ENCODE data around the gene DDX24. TPM values are rescaled to one million over a fixed set of nuclear protein-coding genes. Genes with fewer than 3 reads are reported as not detected.

DDX24 gene
- total RNA-seq, 1 experiment from 2014 or later = 134 TPM

DNA sequence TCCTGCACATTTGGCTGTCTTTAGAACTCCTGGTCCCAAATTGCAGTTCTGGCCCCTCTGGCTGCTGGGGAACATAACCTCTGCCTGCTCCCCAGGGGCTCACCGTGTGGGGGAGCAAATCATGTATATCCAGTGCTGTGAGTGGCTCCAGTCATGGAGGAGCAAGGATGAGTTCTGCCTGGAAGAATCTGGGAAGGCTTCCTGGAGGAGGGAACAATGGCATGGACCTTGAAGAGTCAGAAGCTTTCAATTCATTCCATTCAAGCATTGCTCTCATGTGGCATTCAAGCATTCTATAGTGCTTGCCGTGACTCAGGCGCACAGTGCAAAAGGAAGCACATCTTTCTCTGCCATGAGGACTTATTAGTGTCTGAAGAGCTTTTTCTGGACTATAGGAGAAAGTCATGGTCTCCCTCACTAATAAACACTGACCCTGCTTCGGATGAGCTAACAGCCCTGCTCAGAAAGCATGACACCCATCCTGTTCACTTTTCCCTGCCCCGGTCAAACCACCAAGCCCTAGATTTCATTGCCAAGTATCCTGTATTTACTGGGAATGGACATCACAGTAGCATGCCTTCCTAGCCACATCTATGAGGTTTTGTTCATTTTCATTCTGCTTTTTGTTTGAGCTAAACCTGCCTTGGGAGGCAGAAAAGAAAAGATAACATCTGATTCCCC, 33.0 kb upstream of the DDX24 start:
- no peak for DNase-seq (ENCODE audit: low spot score)

- no peak for DNase-seq (ENCODE audit: low spot score)
These were observed 32.5 kb upstream of the DDX24 start for GRCh38 chr14:94113490-94113889.

DNA sequence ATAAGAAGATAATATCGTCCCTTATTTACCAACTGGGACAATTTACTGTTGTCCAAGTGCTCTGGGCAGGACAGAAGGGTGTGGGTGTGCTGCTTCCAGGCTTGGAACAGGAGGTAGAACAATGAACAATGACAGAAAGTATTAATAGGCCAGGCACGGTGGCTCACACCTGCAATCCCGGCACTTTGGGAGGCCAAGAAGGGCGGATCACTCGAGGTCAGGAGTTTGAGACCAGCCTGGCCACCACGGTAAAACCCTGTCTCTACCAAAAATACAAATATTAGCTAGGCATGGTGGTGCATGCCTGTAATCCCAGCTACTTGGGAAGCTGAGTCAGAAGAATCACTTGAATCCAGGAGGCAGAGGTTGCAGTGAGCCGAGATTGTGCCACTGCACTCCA, 32.1 kb upstream of the DDX24 start:
- no peak for DNase-seq (ENCODE audit: low spot score)

DNA sequence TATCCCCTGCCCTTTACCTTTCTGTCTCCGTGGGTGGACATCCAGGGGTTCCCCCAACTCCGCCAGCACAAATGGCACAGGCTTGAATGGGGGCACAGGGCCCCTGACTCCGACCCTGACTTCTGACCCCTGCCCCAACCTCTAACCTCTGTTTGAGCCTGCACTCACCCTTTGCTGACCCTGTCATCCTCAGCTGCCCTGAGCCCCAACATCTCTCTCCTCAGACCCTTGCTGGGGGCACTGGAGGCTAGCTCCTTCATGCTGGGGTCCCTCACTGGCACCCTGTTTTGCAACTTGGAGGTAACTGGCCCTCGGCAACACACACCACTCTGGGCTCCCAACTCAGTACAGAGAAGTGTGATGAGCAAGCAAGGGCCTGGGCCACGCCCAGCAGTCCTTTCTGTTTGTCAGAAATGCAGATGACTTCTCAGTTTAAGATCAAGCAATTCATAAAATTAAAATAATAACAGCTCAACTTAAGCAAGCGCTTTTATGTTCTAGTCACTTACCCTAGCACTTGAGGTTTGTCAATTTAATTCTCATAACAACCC, 31.6 kb upstream of the DDX24 start:
- DNase-seq (ENCODE audit: low spot score) = no peak

DNA sequence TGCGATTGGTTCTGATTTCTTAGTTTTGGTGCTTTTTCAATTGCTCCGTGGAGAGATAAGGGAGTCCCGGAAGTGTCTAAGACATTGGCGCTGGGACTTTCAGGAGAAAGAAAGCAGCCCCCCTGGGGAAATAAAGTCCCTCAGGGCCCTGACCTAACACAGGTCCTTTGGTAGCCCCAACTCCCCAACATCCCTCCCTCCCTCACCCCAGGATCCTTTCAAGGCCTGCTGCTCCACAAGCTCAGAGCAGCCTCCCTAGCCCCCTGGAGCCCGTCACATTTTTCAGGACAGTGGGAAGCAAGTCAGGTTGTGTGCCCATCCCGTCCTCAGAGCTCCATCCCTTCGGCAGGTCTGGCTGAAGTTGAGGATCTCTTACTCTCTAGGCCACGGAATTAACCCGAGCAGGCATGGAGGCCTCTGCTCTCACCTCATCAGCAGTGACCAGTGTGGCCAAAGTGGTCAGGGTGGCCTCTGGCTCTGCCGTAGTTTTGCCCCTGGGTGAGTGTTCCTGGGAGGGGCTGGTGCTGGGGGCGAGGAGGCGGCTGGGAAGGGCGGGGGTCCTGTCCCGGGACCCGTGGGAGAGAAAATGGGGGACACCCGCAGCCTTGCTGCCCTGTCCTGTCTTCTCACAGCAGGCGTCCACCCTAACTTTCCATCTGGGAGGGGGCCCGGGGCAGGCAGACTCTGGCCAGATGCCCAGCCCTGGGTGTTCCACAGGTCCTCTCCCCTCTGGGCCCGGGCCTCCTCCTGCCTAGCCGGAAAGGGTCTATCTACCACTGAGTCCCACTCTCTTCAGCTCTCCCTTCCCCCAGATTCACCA, 30.5 kb upstream of the DDX24 start:
- DNase-seq (ENCODE audit: low spot score) = no peak

GRCh38 chr14:94110552-94111181, 29.7 kb upstream of the DDX24 start, which contains the start of gene IFI27:
Gene IFI27, plus strand, starts transcription at chr14:94110736.
- peak; percentile 96 for DNase-seq (ENCODE audit: low spot score)

- no peak for DNase-seq (ENCODE audit: low spot score)
These were observed 28.9 kb upstream of the DDX24 start for GRCh38 chr14:94109915-94110250.

- DNase-seq (ENCODE audit: low spot score) = no peak
These were observed 23.7 kb upstream of the DDX24 start for GRCh38 chr14:94104731-94105130.

DNA sequence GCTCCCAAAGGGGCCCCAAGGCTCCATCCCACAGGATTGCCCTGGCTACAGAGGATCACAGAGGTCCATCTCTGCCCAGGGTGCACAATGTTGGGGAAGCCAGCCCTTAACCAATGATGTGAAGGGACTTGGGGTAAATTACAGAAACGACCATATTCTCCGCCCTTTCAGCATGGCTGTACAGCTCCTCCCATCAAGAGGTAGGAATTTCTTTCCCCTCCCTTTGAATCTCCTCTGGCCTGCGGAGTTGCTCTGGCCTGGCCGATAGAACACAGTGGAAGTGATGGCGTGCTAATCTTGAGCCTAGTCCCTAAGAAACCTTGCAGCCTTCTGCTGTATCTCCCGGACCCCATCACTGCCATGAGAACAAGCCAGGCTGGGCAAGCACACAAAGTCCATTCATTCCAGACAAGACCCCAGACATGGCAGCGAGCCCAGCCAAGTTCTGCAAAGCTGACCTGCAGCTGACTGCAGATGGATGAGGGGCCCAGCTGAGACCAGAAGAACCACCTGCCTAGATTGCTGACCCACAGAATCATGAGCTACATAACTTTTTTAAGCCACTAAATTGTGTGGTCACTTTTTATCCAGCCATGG, 22.6 kb upstream of the DDX24 start:
- no peak for DNase-seq (ENCODE audit: low spot score)

GRCh38 chr14:94102768-94103482, 21.9 kb upstream of the DDX24 start:
- no peak for DNase-seq (ENCODE audit: low spot score)

GRCh38 chr14:94101748-94102147, 20.7 kb upstream of the DDX24 start:
- DNase-seq (ENCODE audit: low spot score) = no peak

GRCh38 chr14:94100847-94101246, 19.8 kb upstream of the DDX24 start:
- no peak for DNase-seq (ENCODE audit: low spot score)

DNA sequence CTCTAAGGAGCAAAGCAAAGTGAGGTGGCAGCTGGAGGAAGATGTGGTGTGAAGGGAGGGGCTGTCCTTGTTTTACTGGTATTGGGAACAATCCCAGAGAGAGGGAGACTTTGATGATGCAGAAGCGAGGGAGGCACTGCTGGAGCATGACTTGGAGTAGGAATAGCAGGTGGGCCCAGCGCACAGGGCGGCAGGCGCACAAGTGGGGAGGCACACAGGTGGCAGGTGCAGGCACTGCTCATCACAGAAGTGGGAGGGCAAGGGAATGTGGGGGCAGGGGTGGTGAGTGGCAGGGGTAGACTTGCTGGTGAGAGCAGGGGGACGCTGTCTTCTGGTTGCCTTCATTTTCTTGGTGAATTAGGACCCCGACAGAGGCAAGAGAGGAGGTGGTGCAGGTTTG, 18.0 kb upstream of the DDX24 start:
- no peak for DNase-seq (ENCODE audit: low spot score)

- DNase-seq (ENCODE audit: low spot score) = no peak
These were observed 17.5 kb upstream of the DDX24 start for GRCh38 chr14:94098326-94098992.

- DNase-seq (ENCODE audit: low spot score) = no peak
These were observed 16.1 kb upstream of the DDX24 start for GRCh38 chr14:94097091-94097490.

DNA sequence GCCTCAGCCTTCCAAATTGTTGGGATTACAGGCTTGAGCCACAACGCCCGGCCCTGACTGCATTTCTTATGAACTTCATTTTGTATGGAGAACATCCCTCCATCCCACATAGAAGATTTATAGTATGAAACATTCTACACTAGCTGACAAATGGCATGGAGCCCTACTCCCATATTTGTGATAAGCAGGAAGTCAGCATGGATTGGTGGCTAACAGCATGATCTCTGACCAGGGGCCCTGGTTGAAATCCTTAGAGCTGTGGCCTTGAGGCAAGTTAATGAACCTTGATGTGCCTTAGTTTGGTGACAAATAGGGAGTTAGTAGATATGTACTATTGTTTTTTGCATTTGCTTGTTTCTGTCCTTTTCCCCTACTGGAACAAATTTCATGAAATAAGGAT, 12.4 kb upstream of the DDX24 start:
- no peak for DNase-seq (ENCODE audit: low spot score)

- DNase-seq (ENCODE audit: low spot score) = no peak
These were observed 8.5 kb upstream of the DDX24 start for GRCh38 chr14:94089479-94089878.

DNA sequence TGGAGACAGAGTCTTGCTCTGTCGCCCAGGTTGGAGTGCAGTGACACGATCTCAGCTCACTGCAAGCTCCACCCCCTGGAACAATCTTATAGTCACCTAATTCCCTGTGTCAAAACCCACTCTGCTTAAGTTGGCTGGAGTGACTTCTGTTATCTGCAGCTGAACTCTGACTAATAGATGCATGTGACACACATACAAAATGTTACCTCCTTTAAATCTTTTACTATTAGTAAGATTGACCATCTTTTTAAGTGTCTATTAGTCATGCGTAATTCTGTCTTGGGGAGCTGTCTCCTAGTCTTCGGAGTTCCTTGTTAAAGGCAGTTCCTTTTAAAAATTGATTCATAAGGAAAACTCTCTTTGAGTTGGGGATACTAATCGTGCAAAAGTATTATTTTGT, 7.5 kb upstream of the DDX24 start:
- DNase-seq (ENCODE audit: low spot score) = no peak

- DNase-seq (ENCODE audit: low spot score) = no peak
These were observed 6.9 kb upstream of the DDX24 start for GRCh38 chr14:94087891-94088290.

- no peak for DNase-seq (ENCODE audit: low spot score)
These were observed 401 bp upstream of the DDX24 start for GRCh38 chr14:94081386-94081820.

Data from H4 (cell line).